GM13976 (cell line): ENCODE measurements around the gene SLC25A21.

Experiments used
- DNase-seq: peaks from one replicate; pipeline ENCODE4 v3.0.0; 2012; ENCODE audit warnings: low spot score
- in situ Hi-C: fragments of 300-500 bp; cut with MboI; formaldehyde crosslinking; loops from one replicate; pipeline ENCODE4 v1.12.0; 2022; ENCODE audit warnings: low sequenced_read_pairs, mixed read lengths, inconsistent platforms; ENCODE audit not compliant: unreplicated experiment
- TF ChIP-seq, protein P1 (sequence below): IDR thresholded peaks from 2 replicates; pipeline ENCODE4 v1.5.1; 2012; ENCODE audit warnings: borderline replicate concordance, mild to moderate bottlenecking; ENCODE audit not compliant: insufficient read depth; ENCODE audit errors: extremely low read depth, missing control alignments, control extremely low read depth

SLC25A21 gene

GRCh38 chr14:36938678-36939077, 233.7 kb downstream of the SLC25A21 start:
- TF ChIP-seq, protein P1, sequence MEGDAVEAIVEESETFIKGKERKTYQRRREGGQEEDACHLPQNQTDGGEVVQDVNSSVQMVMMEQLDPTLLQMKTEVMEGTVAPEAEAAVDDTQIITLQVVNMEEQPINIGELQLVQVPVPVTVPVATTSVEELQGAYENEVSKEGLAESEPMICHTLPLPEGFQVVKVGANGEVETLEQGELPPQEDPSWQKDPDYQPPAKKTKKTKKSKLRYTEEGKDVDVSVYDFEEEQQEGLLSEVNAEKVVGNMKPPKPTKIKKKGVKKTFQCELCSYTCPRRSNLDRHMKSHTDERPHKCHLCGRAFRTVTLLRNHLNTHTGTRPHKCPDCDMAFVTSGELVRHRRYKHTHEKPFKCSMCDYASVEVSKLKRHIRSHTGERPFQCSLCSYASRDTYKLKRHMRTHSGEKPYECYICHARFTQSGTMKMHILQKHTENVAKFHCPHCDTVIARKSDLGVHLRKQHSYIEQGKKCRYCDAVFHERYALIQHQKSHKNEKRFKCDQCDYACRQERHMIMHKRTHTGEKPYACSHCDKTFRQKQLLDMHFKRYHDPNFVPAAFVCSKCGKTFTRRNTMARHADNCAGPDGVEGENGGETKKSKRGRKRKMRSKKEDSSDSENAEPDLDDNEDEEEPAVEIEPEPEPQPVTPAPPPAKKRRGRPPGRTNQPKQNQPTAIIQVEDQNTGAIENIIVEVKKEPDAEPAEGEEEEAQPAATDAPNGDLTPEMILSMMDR = no peak
- in situ Hi-C loops = no loop called here
- DNase-seq = no peak

GRCh38 chr14:36935976-36936678, 236.3 kb downstream of the SLC25A21 start:
- DNase-seq = no peak
- in situ Hi-C loops = no loop called here
- TF ChIP-seq, protein P1 = no peak

GRCh38 chr14:36934304-36934703, 238.1 kb downstream of the SLC25A21 start:
- DNase-seq = no peak
- in situ Hi-C loops = no loop called here
- TF ChIP-seq, protein P1 = no peak

DNA sequence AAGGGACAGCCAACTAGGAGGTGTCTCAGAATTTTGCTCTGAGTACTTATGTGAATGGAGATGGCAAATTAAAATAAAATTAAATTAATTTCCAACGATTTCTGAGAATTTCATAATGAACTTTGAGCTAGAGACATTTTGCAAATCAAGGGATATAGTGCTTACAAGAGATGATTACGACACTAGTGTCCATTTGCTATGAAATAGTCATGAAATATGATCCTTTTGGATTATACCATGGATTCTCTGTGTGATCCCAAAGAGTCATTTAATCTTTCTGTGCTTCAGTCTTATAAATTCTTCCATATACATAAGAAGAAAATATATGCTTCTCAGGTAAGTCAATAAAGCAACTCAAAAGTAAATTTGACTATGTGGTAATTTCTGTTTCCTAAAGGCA, 240.6 kb downstream of the SLC25A21 start:
- TF ChIP-seq, protein P1 = no peak
- in situ Hi-C loops = no loop called here
- DNase-seq = no peak

- in situ Hi-C loops = no loop called here
- no peak for DNase-seq
- TF ChIP-seq, protein P1 = no peak
Observed at GRCh38 chr14:36928432-36928831, 244.0 kb downstream of the SLC25A21 start.

GRCh38 chr14:36925094-36925493, 247.3 kb downstream of the SLC25A21 start:
- in situ Hi-C loops = no loop called here
- TF ChIP-seq, protein P1 = no peak
- DNase-seq = no peak
